ENCODE results near the gene GLYR1.

DNA sequence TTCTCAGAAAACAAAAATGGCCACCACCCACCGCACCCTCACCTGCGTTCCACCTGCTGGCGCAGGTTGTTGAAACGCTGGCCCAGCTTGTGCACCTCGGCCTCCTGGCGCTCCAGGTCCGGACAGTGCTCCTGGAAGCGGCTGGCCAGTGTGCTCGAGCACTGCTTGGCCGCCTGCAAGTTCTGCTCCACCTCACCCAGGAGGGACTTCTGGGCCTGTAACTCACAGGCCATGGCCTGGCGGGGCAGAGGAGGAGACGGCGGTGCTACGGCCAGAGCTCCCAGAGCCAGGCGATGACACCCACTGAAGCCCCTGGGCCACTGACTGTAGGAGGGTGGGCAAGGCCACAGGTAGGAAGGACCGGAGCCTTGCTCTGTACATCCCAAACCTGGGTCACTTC lies 43.6 kb upstream of the GLYR1 start:
- TF ChIP-seq CTCF (IDR thresholded peaks at IDR 0.05) (no peak), EZH2 (IDR thresholded peaks at IDR 0.05; ENCODE audit: borderline replicate concordance, insufficient read depth, low read depth, low read length, poor library complexity, severe bottlenecking) (no peak)

Measured in B cell (primary cell).